ENCODE measurements around the gene FKBP2.

DNA sequence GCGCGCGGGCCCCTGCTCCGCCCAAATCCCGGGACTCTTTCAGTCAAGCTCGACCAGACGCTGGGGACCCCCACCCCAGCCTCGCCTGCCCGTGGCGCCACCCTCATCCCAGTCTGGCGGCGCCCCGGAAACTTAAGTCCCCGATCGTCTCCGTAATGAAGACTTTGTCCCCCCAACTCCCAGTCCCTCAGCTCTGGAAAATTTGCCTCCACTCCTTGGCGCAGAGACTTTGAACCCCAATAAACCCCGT lies 10.8 kb downstream of the FKBP2 start:
- TF ChIP-seq CTCF (IDR thresholded peaks at IDR 0.05) (no peak), POLR2A (IDR thresholded peaks at IDR 0.05) (no peak)
